ENCODE results near the gene TRAPPC10.

The TRAPPC10 gene

DNA sequence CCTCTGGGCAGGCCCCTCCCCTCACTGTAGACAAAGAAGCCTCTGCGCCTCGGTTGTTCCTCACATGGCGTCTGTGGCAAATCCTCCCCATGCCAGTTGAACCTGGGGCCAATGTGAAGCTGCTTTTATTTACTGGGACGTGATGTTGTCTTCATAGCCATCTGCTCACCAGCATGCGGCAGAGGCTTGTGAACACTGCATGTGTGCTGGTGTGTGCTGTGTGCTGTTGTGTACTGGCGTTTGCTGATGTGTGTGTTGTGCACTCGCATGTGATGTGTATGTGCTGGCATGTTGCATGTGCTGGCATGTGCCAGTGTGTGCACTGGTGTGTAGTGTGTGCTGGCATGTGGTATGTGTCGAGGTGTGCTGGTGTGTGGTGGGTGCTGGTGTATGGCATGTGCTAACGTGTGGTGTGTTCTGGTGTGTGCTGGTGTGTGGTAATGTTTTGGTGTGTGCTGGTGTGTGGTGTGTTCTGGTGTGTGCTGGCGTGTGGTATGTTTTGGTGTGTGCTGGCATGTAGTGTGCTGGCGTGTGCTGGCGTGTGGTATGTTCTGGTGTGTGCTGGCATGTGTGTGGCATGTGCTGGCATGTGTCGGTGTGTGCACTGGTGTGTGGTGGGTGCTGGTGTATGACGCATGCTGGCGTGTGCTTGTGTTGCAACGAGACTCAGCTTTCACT lies 37.2 kb upstream of the TRAPPC10 start:
- no peak overlapping the region for H3K4me3 ChIP-seq (IDR thresholded peaks at IDR 0.05; ENCODE audit: insufficient read depth, low read depth, low read length)
- H3K4me2 ChIP-seq = no peak overlapping the region
- TF ChIP-seq, protein P1, sequence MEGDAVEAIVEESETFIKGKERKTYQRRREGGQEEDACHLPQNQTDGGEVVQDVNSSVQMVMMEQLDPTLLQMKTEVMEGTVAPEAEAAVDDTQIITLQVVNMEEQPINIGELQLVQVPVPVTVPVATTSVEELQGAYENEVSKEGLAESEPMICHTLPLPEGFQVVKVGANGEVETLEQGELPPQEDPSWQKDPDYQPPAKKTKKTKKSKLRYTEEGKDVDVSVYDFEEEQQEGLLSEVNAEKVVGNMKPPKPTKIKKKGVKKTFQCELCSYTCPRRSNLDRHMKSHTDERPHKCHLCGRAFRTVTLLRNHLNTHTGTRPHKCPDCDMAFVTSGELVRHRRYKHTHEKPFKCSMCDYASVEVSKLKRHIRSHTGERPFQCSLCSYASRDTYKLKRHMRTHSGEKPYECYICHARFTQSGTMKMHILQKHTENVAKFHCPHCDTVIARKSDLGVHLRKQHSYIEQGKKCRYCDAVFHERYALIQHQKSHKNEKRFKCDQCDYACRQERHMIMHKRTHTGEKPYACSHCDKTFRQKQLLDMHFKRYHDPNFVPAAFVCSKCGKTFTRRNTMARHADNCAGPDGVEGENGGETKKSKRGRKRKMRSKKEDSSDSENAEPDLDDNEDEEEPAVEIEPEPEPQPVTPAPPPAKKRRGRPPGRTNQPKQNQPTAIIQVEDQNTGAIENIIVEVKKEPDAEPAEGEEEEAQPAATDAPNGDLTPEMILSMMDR (conservative IDR thresholded peaks at IDR 0.05; ENCODE audit: low read depth, low read length) = no peak
- no peaks in the 10 kb centered on the region for H4K20me1 ChIP-seq (ENCODE audit: insufficient read depth)
- no peaks in the 10 kb centered on the region for H3K27me3 ChIP-seq (ENCODE audit: insufficient read depth, low read depth)
- no peaks in the 10 kb centered on the region for H3K79me2 ChIP-seq (ENCODE audit: insufficient read depth, low read depth)
- 0 out of 2 replicates have a peak, but pooled peaks cover 5% of the 10 kb centered on the region for H3K36me3 ChIP-seq (ENCODE audit: insufficient read depth)
- H2AFZ ChIP-seq (ENCODE audit: low read depth) = no peak overlapping the region
- no peak overlapping the region for H3K9ac ChIP-seq
- H3K27ac ChIP-seq = no peak overlapping the region
- H3K4me1 ChIP-seq (ENCODE audit: low read depth, poor library complexity, severe bottlenecking) = peaks cover 4% of the 10 kb centered on the region

DNA sequence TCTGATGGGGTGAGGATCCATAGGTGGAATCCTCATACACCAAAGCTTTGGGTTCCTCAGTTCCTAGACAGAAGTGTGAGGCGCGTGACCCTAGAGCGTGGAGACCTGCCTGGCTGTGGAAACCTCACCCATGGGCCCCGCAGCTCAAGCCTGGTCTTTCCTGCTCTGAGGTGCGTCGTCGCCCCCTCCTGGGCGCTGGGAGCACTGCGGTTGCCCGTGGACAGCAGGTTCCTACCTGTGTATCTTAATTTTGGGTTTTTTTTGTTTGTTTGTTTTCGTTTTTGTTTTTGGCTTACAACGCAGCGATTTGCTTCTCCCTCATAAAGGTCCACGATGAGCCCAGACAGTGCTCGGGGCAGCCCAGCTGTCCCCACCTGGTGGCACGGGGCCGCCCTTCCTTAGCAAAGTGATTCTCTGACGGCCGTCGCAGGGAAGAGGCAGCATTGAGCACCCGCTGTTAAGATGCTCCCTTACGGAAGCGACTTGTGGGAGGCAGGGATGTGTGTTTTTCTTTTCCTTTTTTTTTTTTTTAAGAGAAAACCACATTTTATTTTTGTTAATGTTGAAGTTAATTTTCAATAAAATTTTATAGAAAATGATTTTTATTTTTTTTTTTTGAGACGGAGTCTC lies 36.5 kb upstream of the TRAPPC10 start:
- no peak overlapping the region for H3K27ac ChIP-seq

DNA sequence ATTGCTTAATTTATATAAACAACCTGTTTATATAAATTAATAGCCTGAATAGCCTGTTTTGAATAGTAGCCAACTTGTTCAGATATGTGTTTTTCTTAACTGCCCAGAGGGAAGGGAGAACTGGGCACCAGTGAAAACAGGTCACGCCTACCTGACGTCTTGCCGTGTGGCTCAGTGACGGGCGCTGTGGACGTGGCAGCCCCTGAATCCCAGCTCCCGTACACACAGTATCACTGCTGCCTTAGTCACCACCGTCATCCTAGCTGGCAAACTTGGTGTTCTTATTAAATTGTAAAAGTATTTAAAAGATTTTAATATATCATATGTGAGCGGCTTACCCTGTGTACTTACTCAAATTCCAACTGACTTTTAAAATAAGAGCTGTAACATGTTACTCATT lies 35.4 kb upstream of the TRAPPC10 start:
- Histone ChIP-seq H3K4me3 (IDR thresholded peaks at IDR 0.05; ENCODE audit: insufficient read depth, low read depth, low read length) (no peak overlapping the region), H3K4me2 (no peak overlapping the region), H4K20me1 (ENCODE audit: insufficient read depth) (no peaks in the 10 kb centered on the region), H3K27ac (no peak overlapping the region), H2AFZ (ENCODE audit: low read depth) (no peak overlapping the region), H3K27me3 (ENCODE audit: insufficient read depth, low read depth) (no peaks in the 10 kb centered on the region), H3K79me2 (ENCODE audit: insufficient read depth, low read depth) (no peaks in the 10 kb centered on the region), H3K4me1 (ENCODE audit: low read depth, poor library complexity, severe bottlenecking) (peaks cover 4% of the 10 kb centered on the region), H3K9ac (no peak overlapping the region), H3K36me3 (ENCODE audit: insufficient read depth) (no peaks in the 10 kb centered on the region)
- TF ChIP-seq, protein P1 (conservative IDR thresholded peaks at IDR 0.05; ENCODE audit: low read depth, low read length) = no peak

More for the DNA sequence above, 36.5 kb upstream of the TRAPPC10 start:
- no peak overlapping the region for H3K9ac ChIP-seq
- H3K27me3 ChIP-seq (ENCODE audit: insufficient read depth, low read depth) = no peaks in the 10 kb centered on the region
- peaks cover 4% of the 10 kb centered on the region for H3K4me1 ChIP-seq (ENCODE audit: low read depth, poor library complexity, severe bottlenecking)
- 0 out of 2 replicates have a peak, but pooled peaks cover 5% of the 10 kb centered on the region for H3K36me3 ChIP-seq (ENCODE audit: insufficient read depth)
- TF ChIP-seq, protein P1 (conservative IDR thresholded peaks at IDR 0.05; ENCODE audit: low read depth, low read length) = peak; percentile 96
- no peaks in the 10 kb centered on the region for H4K20me1 ChIP-seq (ENCODE audit: insufficient read depth)
- no peak overlapping the region for H2AFZ ChIP-seq (ENCODE audit: low read depth)
- H3K4me3 ChIP-seq (IDR thresholded peaks at IDR 0.05; ENCODE audit: insufficient read depth, low read depth, low read length) = no peak overlapping the region
- H3K4me2 ChIP-seq = no peak overlapping the region
- H3K79me2 ChIP-seq (ENCODE audit: insufficient read depth, low read depth) = no peaks in the 10 kb centered on the region

DNA sequence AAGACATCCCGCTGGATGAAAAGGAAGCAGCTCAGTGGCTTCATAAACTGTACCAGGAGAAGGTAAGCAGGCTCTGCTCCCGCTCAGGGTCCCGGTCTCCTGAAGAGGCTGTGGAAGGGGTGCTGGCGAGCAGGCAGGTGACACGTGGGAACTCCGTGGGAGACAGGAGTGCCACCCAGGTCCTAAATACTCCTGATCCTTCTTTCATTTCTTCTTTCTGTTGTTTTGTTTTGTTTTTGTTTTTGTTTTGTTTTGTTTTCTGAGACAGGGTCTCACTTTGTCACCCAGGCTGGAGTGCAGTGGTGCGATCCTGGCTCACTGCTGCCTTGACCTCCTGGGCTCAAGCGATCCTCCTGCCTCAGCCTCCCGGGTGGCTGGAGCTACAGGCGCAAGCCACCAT lies 34.0 kb upstream of the TRAPPC10 start:
- Histone ChIP-seq H3K4me1 (ENCODE audit: low read depth, poor library complexity, severe bottlenecking) (peaks cover 4% of the 10 kb centered on the region), H3K36me3 (ENCODE audit: insufficient read depth) (no peaks in the 10 kb centered on the region), H4K20me1 (ENCODE audit: insufficient read depth) (no peaks in the 10 kb centered on the region), H3K27me3 (ENCODE audit: insufficient read depth, low read depth) (no peaks in the 10 kb centered on the region), H2AFZ (ENCODE audit: low read depth) (no peak overlapping the region), H3K4me3 (IDR thresholded peaks at IDR 0.05; ENCODE audit: insufficient read depth, low read depth, low read length) (no peak overlapping the region), H3K4me2 (no peak overlapping the region), H3K9ac (no peak overlapping the region), H3K79me2 (ENCODE audit: insufficient read depth, low read depth) (no peaks in the 10 kb centered on the region), H3K27ac (no peak overlapping the region)
- TF ChIP-seq, protein P1 (conservative IDR thresholded peaks at IDR 0.05; ENCODE audit: low read depth, low read length) = no peak
